OCI-LY7 (cell line): ENCODE measurements around the gene LTBP2. TPM values are rescaled to one million over a fixed set of nuclear protein-coding genes. Genes with fewer than 3 reads are reported as not detected.

ENCODE experiments used
- BruUV-seq: library from RNA; stranded (reverse); fragments of 400-500 nt; replicated peaks from 2 replicates; lab custom pipeline; 2021; lab: Mats Ljungman, UMichigan
- CTCF ChIA-PET: fragments of 300-600 bp; sonication (Branson Sonifier 250); formaldehyde crosslinking; loops from one replicate; lab custom pipeline; 2022; ENCODE audit warnings: antibody characterized with exemption; ENCODE audit not compliant: unreplicated experiment; lab: Charles Lee
- POLR2A ChIA-PET: fragments of 300-600 bp; sonication (Branson Sonifier 250); formaldehyde crosslinking; loops from one replicate; lab custom pipeline; 2022; ENCODE audit warnings: antibody characterized with exemption; lab: Charles Lee
- DNase-seq: peaks from one replicate; pipeline ENCODE4 v3.0.0-alpha.2; 2015; ENCODE audit warnings: low spot score
- H2AFZ ChIP-seq: fragments of 200-600 bp; sonication (generic), shearing (Covaris generic); 2 replicates; pipeline ENCODE4 v1.6.1; 2014; ENCODE audit warnings: mild to moderate bottlenecking, antibody characterized with exemption, low read length, moderate library complexity
- H3K27ac ChIP-seq: fragments of 200-600 bp; sonication (generic); 2 replicates; pipeline ENCODE4 v1.5.1; 2014; ENCODE audit warnings: mixed run types, low read depth, mild to moderate bottlenecking, moderate library complexity, low read length, inconsistent platforms; ENCODE audit not compliant: poor library complexity, severe bottlenecking
- H3K36me3 ChIP-seq: fragments of 200-600 bp; sonication (generic); 2 replicates; pipeline ENCODE4 v1.6.1; 2014; ENCODE audit warnings: mild to moderate bottlenecking, antibody characterized with exemption, low read length, moderate library complexity, mixed read lengths; ENCODE audit not compliant: insufficient read depth
- H3K4me1 ChIP-seq: fragments of 200-600 bp; sonication (generic); 2 replicates; pipeline ENCODE4 v1.5.1; 2014; ENCODE audit warnings: mild to moderate bottlenecking, low read length; ENCODE audit not compliant: insufficient read depth, poor library complexity, severe bottlenecking
- H3K4me2 ChIP-seq: fragments of 200-600 bp; sonication (generic); 2 replicates; pipeline ENCODE4 v1.6.1; 2014; ENCODE audit warnings: mild to moderate bottlenecking, low read length
- H3K4me3 ChIP-seq: fragments of 200-600 bp; sonication (generic); 2 replicates; pipeline ENCODE4 v1.5.1; 2014; ENCODE audit warnings: mild to moderate bottlenecking, low read depth, low read length; ENCODE audit not compliant: poor library complexity, severe bottlenecking
- H3K79me2 ChIP-seq: fragments of 200-600 bp; sonication (generic); 2 replicates; pipeline ENCODE4 v1.6.1; 2016; ENCODE audit warnings: low read depth, mild to moderate bottlenecking, low read length, moderate library complexity, mixed read lengths; ENCODE audit not compliant: insufficient read depth
- H3K9me2 ChIP-seq: fragments of 200-600 bp; sonication (generic); 2 replicates; pipeline ENCODE4 v1.6.1; 2016; ENCODE audit warnings: mild to moderate bottlenecking, low read length, mixed read lengths; ENCODE audit not compliant: insufficient read depth
- H3K9me3 ChIP-seq: fragments of 200-600 bp; sonication (generic); 2 replicates; pipeline ENCODE4 v1.6.1; 2014; ENCODE audit warnings: mild to moderate bottlenecking, mixed run types, low read length, mixed read lengths
- H4K20me1 ChIP-seq: fragments of 200-600 bp; sonication (generic); 2 replicates; pipeline ENCODE4 v1.6.1; 2014; ENCODE audit warnings: mild to moderate bottlenecking, antibody characterized with exemption, low read length, moderate library complexity, mixed read lengths; ENCODE audit not compliant: insufficient read depth
- CTCF ChIP-seq: fragments of 200-600 bp; sonication (generic); conservative IDR thresholded peaks from 2 replicates; pipeline ENCODE4 v1.5.1; 2014; ENCODE audit warnings: mild to moderate bottlenecking, antibody characterized with exemption, low read length, moderate library complexity, mixed read lengths
- EZH2phosphoT487 ChIP-seq: fragments of 200-600 bp; sonication (generic); IDR thresholded peaks from 2 replicates; pipeline ENCODE4 v1.6.1; 2018; ENCODE audit warnings: low read depth, borderline replicate concordance, mild to moderate bottlenecking, mixed run types, antibody characterized with exemption, low read length, moderate library complexity, mixed read lengths
- intact Hi-C: fragments of 100-400 bp; cut with micrococcal nuclease; formaldehyde crosslinking; loops from one replicate; pipeline ENCODE4 v1.10.0; 2022; ENCODE audit not compliant: unreplicated experiment
- total RNA-seq, 2 experiments: library from RNA; depleted of rRNA in 1 of 2; stranded (reverse); fragments of >200 nt in 1 of 2; shearing (Covaris generic) in 1 of 2; gene quantifications; 2 replicates each; pipeline ENCODE4 v1.2.3, GENCODE V29; 2014 to 2022

LTBP2 gene
- total RNA-seq, 2 experiments from 2014 or later, result 0.15 to 0.25 TPM

GRCh38 chr14:74521756-74522155 lies 90.3 kb downstream of the LTBP2 start:
- H3K9me3 ChIP-seq, result no peaks in the 10 kb centered on the region
- H3K36me3 ChIP-seq, result no peaks in the 10 kb centered on the region
- ChIA-PET CTCF (no interaction called here), POLR2A (no interaction called here)
- H3K9me2 ChIP-seq, result no peaks in the 10 kb centered on the region
- BruUV-seq, result no TSS peak
- DNase-seq, result no peak
- no peak overlapping the region for H3K4me3 ChIP-seq
- H2AFZ ChIP-seq, result no peak overlapping the region
- no peaks in the 10 kb centered on the region for H3K79me2 ChIP-seq
- H3K4me2 ChIP-seq, result no peak overlapping the region
- intact Hi-C loops, result no loop called here
- H4K20me1 ChIP-seq, result no peaks in the 10 kb centered on the region
- peaks cover 20% of the 10 kb centered on the region for H3K4me1 ChIP-seq
- H3K27ac ChIP-seq, result no peak overlapping the region
- no peak for TF ChIP-seq CTCF

GRCh38 chr14:74519316-74520074 lies 92.5 kb downstream of the LTBP2 start:
- Histone ChIP-seq H2AFZ (no peak overlapping the region), H3K9me2 (no peaks in the 10 kb centered on the region), H3K36me3 (no peaks in the 10 kb centered on the region), H3K79me2 (no peaks in the 10 kb centered on the region), H4K20me1 (no peaks in the 10 kb centered on the region), H3K27ac (no peak overlapping the region), H3K9me3 (no peaks in the 10 kb centered on the region), H3K4me2 (no peak overlapping the region), H3K4me1 (no peaks in the 10 kb centered on the region), H3K4me3 (no peak overlapping the region)
- POLR2A ChIA-PET, result interaction anchor here (1.0 kb wide), 1 partner anchor 25 kb away, joined by 4 read pairs; no protein-coding TSS in a partner anchor
- TF ChIP-seq EZH2phosphoT487 (no peak), CTCF (no peak)
- DNase-seq, result no peak
- intact Hi-C loops, result no loop called here
- BruUV-seq, result no TSS peak
- CTCF ChIA-PET, result no interaction called here

- no peaks in the 10 kb centered on the region for H3K9me3 ChIP-seq
- TF ChIP-seq EZH2phosphoT487, result no peak
- TF ChIP-seq CTCF, result no peak
- BruUV-seq, result no TSS peak
- no peaks in the 10 kb centered on the region for H3K79me2 ChIP-seq
- CTCF ChIA-PET, result no interaction called here
- no peak overlapping the region for H3K27ac ChIP-seq
- H3K4me2 ChIP-seq, result no peak overlapping the region
- no peaks in the 10 kb centered on the region for H3K4me1 ChIP-seq
- no peaks in the 10 kb centered on the region for H3K9me2 ChIP-seq
- POLR2A ChIA-PET, result no interaction called here
- H4K20me1 ChIP-seq, result no peaks in the 10 kb centered on the region
- no peak overlapping the region for H2AFZ ChIP-seq
- no peak overlapping the region for H3K4me3 ChIP-seq
- intact Hi-C loops, result no loop called here
- no peak for DNase-seq
- H3K36me3 ChIP-seq, result no peaks in the 10 kb centered on the region
These were observed 93.8 kb downstream of the LTBP2 start for GRCh38 chr14:74518221-74518620.
